Progenitor cell of endocrine pancreas (in vitro differentiated cells): ENCODE data around the gene CSGALNACT2. TPM values are rescaled to one million over a fixed set of nuclear protein-coding genes. Genes with fewer than 3 reads are reported as not detected.
"Not testable (repeated sequence)": the region's sequence is repeated elsewhere in the genome, so short reads cannot be mapped to it uniquely, and the experiment has no call there.

Experiments
- DNase-seq: peaks from one replicate; pipeline ENCODE4 v3.0.0; 2021; ENCODE audit warnings: low spot score; ENCODE audit not compliant: unreplicated experiment
- H3K27ac Mint-ChIP-seq: 2 replicates; pipeline ENCODE4 v1.8.0; 2021; ENCODE audit warnings: mild to moderate bottlenecking, moderate library complexity, mixed read lengths
- H3K27me3 Mint-ChIP-seq: 2 replicates; pipeline ENCODE4 v1.8.0; 2021; ENCODE audit warnings: mixed read lengths
- H3K36me3 Mint-ChIP-seq: 2 replicates; pipeline ENCODE4 v1.8.0; 2022; ENCODE audit warnings: mixed read lengths; ENCODE audit not compliant: insufficient read depth
- H3K4me1 Mint-ChIP-seq: 2 replicates; pipeline ENCODE4 v1.8.0; 2021; ENCODE audit warnings: low read depth, mixed read lengths
- H3K4me3 Mint-ChIP-seq: 2 replicates; pipeline ENCODE4 v1.8.0; 2021; ENCODE audit warnings: low read depth, mild to moderate bottlenecking, moderate library complexity, mixed read lengths
- H3K9me3 Mint-ChIP-seq: 2 replicates; pipeline ENCODE4 v1.8.0; 2021; ENCODE audit warnings: low read depth, mixed read lengths
- total RNA-seq: library from RNA; stranded (reverse); gene quantifications from 2 replicates; pipeline ENCODE4 v1.2.1, GENCODE V29; 2021
- TF ChIP-seq, protein P1 (sequence below): fragments of 200-600 bp; sonication (generic); IDR thresholded peaks from one replicate; pipeline ENCODE4 v1.5.0; 2021; ENCODE audit warnings: antibody characterized with exemption, mild to moderate bottlenecking; ENCODE audit not compliant: unreplicated experiment

The CSGALNACT2 gene
- total RNA-seq, 1 donor from 2014 or later = 8.9 TPM

DNA sequence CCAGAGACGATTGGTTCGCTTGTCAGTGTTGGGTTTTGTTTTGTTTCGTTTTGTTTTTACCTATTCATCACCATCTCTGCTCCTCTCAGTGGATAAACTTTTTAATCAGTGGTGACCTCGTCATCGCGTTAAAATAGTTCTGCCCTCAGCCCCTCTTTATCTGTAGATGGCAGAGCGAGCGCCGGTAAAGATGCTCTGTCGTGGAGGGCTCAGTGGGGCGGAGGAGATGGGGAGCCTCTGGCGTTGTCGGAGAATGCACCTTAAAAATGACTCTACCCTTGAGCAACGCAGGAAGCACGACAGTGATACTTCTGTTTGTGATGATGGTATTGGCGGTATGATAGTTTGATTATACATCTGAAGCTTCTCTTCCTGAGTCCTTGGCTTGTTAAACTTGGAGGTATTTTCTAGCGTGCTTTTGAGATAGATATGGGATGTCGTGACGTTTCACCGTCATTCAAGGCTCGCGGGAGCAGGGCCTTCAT, 554 bp downstream of the CSGALNACT2 start:
- TF ChIP-seq, protein P1, sequence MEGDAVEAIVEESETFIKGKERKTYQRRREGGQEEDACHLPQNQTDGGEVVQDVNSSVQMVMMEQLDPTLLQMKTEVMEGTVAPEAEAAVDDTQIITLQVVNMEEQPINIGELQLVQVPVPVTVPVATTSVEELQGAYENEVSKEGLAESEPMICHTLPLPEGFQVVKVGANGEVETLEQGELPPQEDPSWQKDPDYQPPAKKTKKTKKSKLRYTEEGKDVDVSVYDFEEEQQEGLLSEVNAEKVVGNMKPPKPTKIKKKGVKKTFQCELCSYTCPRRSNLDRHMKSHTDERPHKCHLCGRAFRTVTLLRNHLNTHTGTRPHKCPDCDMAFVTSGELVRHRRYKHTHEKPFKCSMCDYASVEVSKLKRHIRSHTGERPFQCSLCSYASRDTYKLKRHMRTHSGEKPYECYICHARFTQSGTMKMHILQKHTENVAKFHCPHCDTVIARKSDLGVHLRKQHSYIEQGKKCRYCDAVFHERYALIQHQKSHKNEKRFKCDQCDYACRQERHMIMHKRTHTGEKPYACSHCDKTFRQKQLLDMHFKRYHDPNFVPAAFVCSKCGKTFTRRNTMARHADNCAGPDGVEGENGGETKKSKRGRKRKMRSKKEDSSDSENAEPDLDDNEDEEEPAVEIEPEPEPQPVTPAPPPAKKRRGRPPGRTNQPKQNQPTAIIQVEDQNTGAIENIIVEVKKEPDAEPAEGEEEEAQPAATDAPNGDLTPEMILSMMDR = no peak
- no peak for DNase-seq
- H3K4me1 Mint-ChIP-seq = peaks cover 10% of the 10 kb centered on the region
- no peaks in the 10 kb centered on the region for H3K36me3 Mint-ChIP-seq
- H3K9me3 Mint-ChIP-seq = no peaks in the 10 kb centered on the region
- peak overlapping the region; percentile 69 for H3K27ac Mint-ChIP-seq
- H3K4me3 Mint-ChIP-seq = peak overlapping the region; percentile 95
- no peaks in the 10 kb centered on the region for H3K27me3 Mint-ChIP-seq

DNA sequence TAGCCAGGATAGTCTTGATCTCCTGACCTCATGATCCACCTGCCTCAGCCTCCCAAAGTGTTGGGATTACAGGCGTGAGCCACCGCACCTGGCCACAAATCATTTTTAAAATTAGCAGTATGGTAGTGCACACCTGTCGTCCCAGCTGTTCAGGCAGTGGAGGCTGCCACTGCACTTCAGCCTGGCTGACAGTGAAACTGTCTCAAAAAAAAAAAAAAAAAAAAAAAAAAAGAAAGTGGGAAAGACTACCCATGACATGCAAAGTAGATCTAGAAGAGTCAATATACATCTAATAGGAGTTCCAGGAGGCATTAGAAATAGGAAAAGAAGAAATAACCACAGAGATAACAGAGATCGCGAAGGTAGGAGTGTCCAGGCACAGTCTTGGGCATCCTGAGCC, 3.2 kb downstream of the CSGALNACT2 start:
- TF ChIP-seq, protein P1 = no peak
- no peak overlapping the region for H3K4me3 Mint-ChIP-seq
- no peak for DNase-seq
- H3K27ac Mint-ChIP-seq = no peak overlapping the region
- no peaks in the 10 kb centered on the region for H3K9me3 Mint-ChIP-seq
- H3K4me1 Mint-ChIP-seq = peaks cover 10% of the 10 kb centered on the region
- no peaks in the 10 kb centered on the region for H3K27me3 Mint-ChIP-seq
- no peaks in the 10 kb centered on the region for H3K36me3 Mint-ChIP-seq

DNA sequence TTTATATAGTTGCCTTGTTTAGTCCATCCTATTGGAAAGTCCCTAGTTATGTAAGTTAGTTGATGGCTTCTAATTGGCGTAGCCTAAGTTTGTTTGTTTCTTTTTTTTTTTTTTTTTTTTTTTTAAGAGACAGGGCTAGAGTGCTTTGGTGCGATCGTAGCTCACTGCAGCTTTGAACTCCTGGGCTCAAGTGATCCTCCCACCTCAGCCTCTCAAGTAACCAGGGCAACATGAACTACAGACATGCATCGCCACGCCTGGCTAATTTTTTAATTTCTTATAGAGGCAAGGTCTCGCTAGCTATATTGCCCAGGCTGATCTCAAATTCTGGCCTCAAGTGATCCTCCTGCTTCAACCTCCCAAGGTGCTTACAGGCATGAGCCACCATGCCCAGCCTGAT, 7.1 kb downstream of the CSGALNACT2 start:
- Mint-ChIP-seq H3K27ac (no peak overlapping the region), H3K4me1 (no peaks in the 10 kb centered on the region), H3K4me3 (no peak overlapping the region), H3K9me3 (peaks cover 17% of the 10 kb centered on the region), H3K36me3 (peaks cover 3% of the 10 kb centered on the region), H3K27me3 (no peaks in the 10 kb centered on the region)
- TF ChIP-seq, protein P1 = no peak
- DNase-seq = no peak

DNA sequence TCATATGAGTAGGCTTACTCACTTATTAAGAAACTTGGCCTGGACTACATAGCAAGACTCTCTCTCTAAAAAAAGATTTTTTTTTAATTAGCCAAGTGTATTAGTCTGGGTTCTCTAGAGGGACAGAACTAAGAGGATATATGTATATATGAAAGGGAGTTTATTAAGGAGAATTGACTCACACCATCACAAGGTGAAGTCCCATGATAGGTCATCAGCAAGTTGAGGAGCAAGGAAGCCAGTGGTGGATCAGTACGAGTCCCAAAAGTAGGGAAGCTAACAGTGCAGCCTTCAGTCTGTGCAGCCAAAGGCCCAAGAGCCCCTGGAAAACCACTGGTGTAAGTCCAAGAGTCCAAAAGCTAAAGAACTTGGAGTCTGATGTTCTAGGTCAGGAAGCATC, 7.7 kb downstream of the CSGALNACT2 start:
- not testable (repeated sequence) for H3K4me1 Mint-ChIP-seq, H3K27ac Mint-ChIP-seq, H3K27me3 Mint-ChIP-seq, H3K36me3 Mint-ChIP-seq, H3K4me3 Mint-ChIP-seq, DNase-seq
- peaks cover 17% of the 10 kb centered on the region for H3K9me3 Mint-ChIP-seq

DNA sequence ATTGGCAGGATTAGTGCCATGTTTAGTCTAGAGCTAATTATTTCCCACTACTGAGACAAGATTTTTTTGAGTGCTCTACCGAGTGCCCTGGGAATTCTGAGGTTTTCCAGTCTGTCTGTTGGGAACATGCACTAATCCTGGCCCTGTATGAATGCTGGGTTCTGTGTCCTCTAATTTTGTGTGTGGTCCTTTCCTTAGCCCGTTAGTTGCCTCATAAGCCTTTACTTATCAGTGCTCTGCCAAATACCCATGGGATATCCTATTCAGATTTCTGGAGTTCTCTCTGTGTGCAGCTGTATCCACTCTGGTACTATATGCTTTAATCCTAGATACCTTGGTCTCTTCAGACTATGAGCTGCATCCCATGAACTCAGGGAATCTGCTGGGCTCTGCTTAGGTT, 13.1 kb downstream of the CSGALNACT2 start:
- TF ChIP-seq, protein P1 = no peak
- Mint-ChIP-seq H3K9me3 (peaks cover 17% of the 10 kb centered on the region), H3K27me3 (no peaks in the 10 kb centered on the region), H3K4me1 (peaks cover 4% of the 10 kb centered on the region), H3K36me3 (peaks cover 3% of the 10 kb centered on the region), H3K4me3 (no peak overlapping the region), H3K27ac (no peak overlapping the region)
- DNase-seq = no peak

DNA sequence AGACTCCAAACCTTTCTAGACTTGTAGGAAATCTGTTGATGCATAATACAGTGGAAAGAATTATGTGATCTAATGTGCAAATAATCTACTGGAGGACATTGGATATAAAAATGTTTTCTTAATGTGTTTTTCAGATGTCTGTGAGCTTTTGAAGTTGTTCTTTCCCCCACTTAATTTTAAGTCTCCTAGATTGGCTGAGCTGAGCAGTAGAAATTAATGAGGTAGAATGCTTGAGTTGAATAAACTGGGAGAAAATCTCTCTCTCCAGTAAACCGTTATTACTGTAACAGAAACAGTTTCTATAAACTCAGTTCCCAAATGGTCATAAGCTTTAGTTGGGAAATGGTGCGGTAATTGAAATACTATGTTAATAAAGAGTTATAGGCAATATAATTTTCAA, 15.7 kb downstream of the CSGALNACT2 start:
- H3K27ac Mint-ChIP-seq = no peak overlapping the region
- no peak for DNase-seq
- peaks cover 7% of the 10 kb centered on the region for H3K4me1 Mint-ChIP-seq
- H3K27me3 Mint-ChIP-seq = no peaks in the 10 kb centered on the region
- TF ChIP-seq, protein P1 = no peak
- H3K36me3 Mint-ChIP-seq = no peaks in the 10 kb centered on the region
- no peak overlapping the region for H3K4me3 Mint-ChIP-seq
- H3K9me3 Mint-ChIP-seq = peaks cover 1% of the 10 kb centered on the region
